HEK293T (cell line): ENCODE data around the gene KCNH3.

Experiments used
- ARNT ChIP-seq: fragments of 450-650 bp; IDR thresholded peaks from 2 replicates; pipeline ENCODE4 v1.6.1; 2017; ENCODE audit warnings: mild to moderate bottlenecking
- BHLHE40 ChIP-seq: fragments of 450-650 bp; IDR thresholded peaks from 2 replicates; pipeline ENCODE4 v1.6.1; 2016; ENCODE audit warnings: mild to moderate bottlenecking, moderate library complexity, borderline replicate concordance
- FOXA1 ChIP-seq: fragments of 450-650 bp; IDR thresholded peaks from 2 replicates; pipeline ENCODE4 v1.6.1; 2016; ENCODE audit warnings: mild to moderate bottlenecking
- FOXK2 ChIP-seq: fragments of 450-650 bp; IDR thresholded peaks from 2 replicates; pipeline ENCODE4 v1.6.1; 2016; ENCODE audit warnings: mild to moderate bottlenecking
- FOXM1 ChIP-seq: fragments of 450-650 bp; IDR thresholded peaks from 2 replicates; pipeline ENCODE4 v1.6.1; 2017; ENCODE audit warnings: mild to moderate bottlenecking, borderline replicate concordance
- NFRKB ChIP-seq: fragments of 450-650 bp; IDR thresholded peaks from 2 replicates; pipeline ENCODE4 v1.6.1; 2016; ENCODE audit warnings: mild to moderate bottlenecking, moderate library complexity
- SP1 ChIP-seq: fragments of 450-650 bp; IDR thresholded peaks from 2 replicates; pipeline ENCODE4 v1.6.1; 2017

DNA sequence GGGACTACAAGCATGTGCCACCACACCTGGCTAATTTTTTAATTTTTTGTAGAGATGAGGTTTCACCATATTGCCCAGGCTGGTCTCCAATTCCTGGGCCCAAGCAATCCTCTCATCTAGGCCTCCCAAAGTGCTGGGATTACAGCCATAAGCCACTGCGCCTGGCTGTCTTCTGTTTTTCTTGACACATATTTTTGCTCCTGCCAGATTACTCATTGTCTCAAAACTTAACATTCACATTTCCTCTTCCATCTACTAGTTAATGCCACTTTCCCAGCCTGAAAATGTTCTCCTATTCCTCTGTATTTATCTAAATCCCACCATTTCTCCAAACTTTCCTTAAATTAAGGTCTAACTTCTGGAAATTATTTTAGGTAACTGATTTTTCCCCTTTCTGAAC lies 36.2 kb upstream of the KCNH3 start:
- no peak for TF ChIP-seq FOXA1
- TF ChIP-seq ARNT: no peak
- TF ChIP-seq SP1: no peak
- TF ChIP-seq FOXM1: no peak
- no peak for TF ChIP-seq FOXK2
- TF ChIP-seq NFRKB: no peak
- no peak for TF ChIP-seq BHLHE40
